Adrenal gland (tissue), 12 donors: ENCODE results near the gene RGS12. TPM values are rescaled to one million over a fixed set of nuclear protein-coding genes. Genes with fewer than 3 reads are reported as not detected.

Experiments
- DNase-seq, 7 donors: peaks; one replicate each; pipeline ENCODE4 v3.0.0-alpha.2; 2019 to 2020
- H3K27ac ChIP-seq, 5 donors: fragments of 200-600 bp; sonication (generic) in 4 of 5; 1 replicate in 3 of 5; 2 replicates in 2 of 5; pipeline versions ENCODE4 v1.5.1 to v1.8.0; 2016 to 2020; ENCODE audit warnings: mild to moderate bottlenecking in 1 of 5
- H3K27me3 ChIP-seq: fragments of 200-600 bp; 2 replicates; pipeline ENCODE4 v1.8.0; 2021
- H3K36me3 ChIP-seq, 2 donors: fragments of 200-600 bp; replicated peaks in 1 of 2; 1 replicate in 1 of 2; 2 replicates in 1 of 2; pipeline versions ENCODE4 v1.5.1 to v1.8.0; 2018 to 2022
- H3K4me1 ChIP-seq, 2 donors: fragments of 200-600 bp; replicated peaks in 1 of 2; 1 replicate in 1 of 2; 2 replicates in 1 of 2; pipeline versions ENCODE4 v1.5.1 to v1.8.0; 2018 to 2021
- H3K4me3 ChIP-seq, 4 donors: fragments of 200-600 bp; sonication (generic) in 3 of 4; one replicate each; pipeline ENCODE4 v1.5.1; 2016 to 2018
- H3K9me3 ChIP-seq, 3 donors: fragments of 200-600 bp; sonication (generic) in 1 of 3; replicated peaks in 1 of 3; 1 replicate in 2 of 3; 2 replicates in 1 of 3; pipeline versions ENCODE4 v1.5.1 to v1.8.0; 2016 to 2021
- POLR2A ChIP-seq, 2 donors: fragments of 450-650 bp; IDR thresholded peaks; one replicate each; pipeline ENCODE4 v1.6.1; 2017; ENCODE audit warnings: antibody characterized with exemption in 2 of 2, mild to moderate bottlenecking in 2 of 2, moderate library complexity in 1 of 2
- WGBS, 4 donors: extraction: QIAGEN DNeasy Blood & Tissue Kit in 2 of 4; methylation state at CpG; one replicate each; pipeline versions ENCODE4 v1.1.5 to v1.1.7; 2013 to 2017; 5-methylcytosine and 5-hydroxymethylcytosine counted together
- intact Hi-C, 2 donors: fragments of 100-400 bp; cut with DNase I; formaldehyde crosslinking; loops; one replicate each; pipeline versions ENCODE4 v1.14.1 to v1.15.0; 2022 to 2023
- polyA plus RNA-seq, 3 donors: library from polyadenylated mRNA; stranded (reverse); fragments of 200-250 nt in 2 of 3; fragments of 350-450 nt in 1 of 3; fragmentation: Illumina TruSeq in 1 of 3; extraction: RNeasy Lipid Tissue Mini Kit (QIAGEN cat#74804) in 1 of 3; gene quantifications; one replicate each; pipeline ENCODE4 v1.2.3, GENCODE V29; 2013 to 2014
- total RNA-seq, 9 donors: library from RNA; depleted of rRNA in 4 of 9; stranded (reverse); fragments of >200 nt in 4 of 9; fragments of 120-200 nt in 1 of 9; fragmentation: NEBNext Ultra II Directional in 1 of 9; extraction: Animal tissue kit (Norgen Biotek cat#: 25700) in 1 of 9; gene quantifications; one replicate each; pipeline versions ENCODE4 v1.1.0 to v1.2.4, GENCODE V29; 2013 to 2023
- TF ChIP-seq, protein P1 (sequence below), 6 experiments: fragments of 450-650 bp in 4 of 6; fragments of 200-600 bp in 2 of 6; sonication (generic) in 1 of 6; IDR thresholded peaks; 1 replicate in 5 of 6; 2 replicates in 1 of 6; pipeline versions ENCODE4 v1.5.1 to v1.8.0; 2016 to 2021; ENCODE audit warnings: antibody characterized with exemption in 6 of 6, mild to moderate bottlenecking in 2 of 6, moderate library complexity in 1 of 6
- donor health status: healthy with polysubstance abuse.
- donor health status: Bipolar disorder and iron deficiency.
- donor health status: DM: yes; HTN: yes; CAD: no.
- donor health status: DM: no; HTN: no; CAD: no.
- donor health status: DM: no; HTN: no; CAD: no.
- donor health status: DM: yes; HTN: yes; CAD: no.

Gene RGS12
- total and polyA plus RNA-seq, 12 donors = 8.2 to 73.9 (median 21.9) TPM

GRCh38 chr4:3287972-3288570, 4.8 kb upstream of the RGS12 start:
- H3K9me3 ChIP-seq = no peaks in the 10 kb centered on the region
- H3K27ac ChIP-seq = no peak overlapping the region
- H3K27me3 ChIP-seq = no peaks in the 10 kb centered on the region
- intact Hi-C loops = no loop called here
- H3K4me3 ChIP-seq = no peak overlapping the region
- no peak for TF ChIP-seq POLR2A (IDR thresholded peaks at IDR 0.05)
- TF ChIP-seq, protein P1, sequence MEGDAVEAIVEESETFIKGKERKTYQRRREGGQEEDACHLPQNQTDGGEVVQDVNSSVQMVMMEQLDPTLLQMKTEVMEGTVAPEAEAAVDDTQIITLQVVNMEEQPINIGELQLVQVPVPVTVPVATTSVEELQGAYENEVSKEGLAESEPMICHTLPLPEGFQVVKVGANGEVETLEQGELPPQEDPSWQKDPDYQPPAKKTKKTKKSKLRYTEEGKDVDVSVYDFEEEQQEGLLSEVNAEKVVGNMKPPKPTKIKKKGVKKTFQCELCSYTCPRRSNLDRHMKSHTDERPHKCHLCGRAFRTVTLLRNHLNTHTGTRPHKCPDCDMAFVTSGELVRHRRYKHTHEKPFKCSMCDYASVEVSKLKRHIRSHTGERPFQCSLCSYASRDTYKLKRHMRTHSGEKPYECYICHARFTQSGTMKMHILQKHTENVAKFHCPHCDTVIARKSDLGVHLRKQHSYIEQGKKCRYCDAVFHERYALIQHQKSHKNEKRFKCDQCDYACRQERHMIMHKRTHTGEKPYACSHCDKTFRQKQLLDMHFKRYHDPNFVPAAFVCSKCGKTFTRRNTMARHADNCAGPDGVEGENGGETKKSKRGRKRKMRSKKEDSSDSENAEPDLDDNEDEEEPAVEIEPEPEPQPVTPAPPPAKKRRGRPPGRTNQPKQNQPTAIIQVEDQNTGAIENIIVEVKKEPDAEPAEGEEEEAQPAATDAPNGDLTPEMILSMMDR (IDR thresholded peaks at IDR 0.05) = no peak
- H3K4me1 ChIP-seq = peaks cover 4 to 8% of the 10 kb centered on the region in 2 donors
- H3K36me3 ChIP-seq = no peaks in the 10 kb centered on the region
- WGBS, 4 donors = 78 to 82% (median 80%) methylated on average over 14 to 24 of the region's 24 CpGs
- DNase-seq = peak in 2 of 7 donors; percentile 20 to 51

DNA sequence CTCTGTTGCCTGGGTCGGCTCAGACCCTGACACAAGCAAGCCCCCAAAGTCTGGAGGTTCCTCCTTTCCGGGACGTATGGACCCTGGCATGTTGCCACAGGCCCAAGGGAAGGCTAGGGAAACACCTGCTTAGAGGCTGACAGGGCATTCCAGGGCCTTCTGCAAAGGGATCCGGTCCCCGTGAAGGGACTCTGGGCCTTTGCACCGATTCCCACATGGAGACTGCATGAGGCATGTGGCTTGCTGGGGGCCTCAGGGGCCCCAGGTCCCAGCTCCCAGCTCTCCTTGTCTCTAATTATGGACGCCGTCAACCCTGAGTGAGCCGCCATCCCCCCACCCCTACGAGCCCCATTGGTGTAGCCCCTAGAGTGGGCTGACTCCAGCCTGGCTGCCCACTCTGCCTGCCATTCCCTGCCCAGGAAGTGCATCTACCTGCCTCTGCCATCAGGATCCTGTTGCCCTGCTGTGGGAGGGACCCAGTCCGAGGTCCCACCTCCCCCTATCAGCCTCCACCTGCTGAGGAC, 4.2 kb upstream of the RGS12 start:
- WGBS, 4 donors = 69 to 76% (median 73%) methylated on average over 4 to 11 of the region's 11 CpGs
- Histone ChIP-seq H3K9me3 (no peaks in the 10 kb centered on the region), H3K27me3 (no peaks in the 10 kb centered on the region), H3K36me3 (no peaks in the 10 kb centered on the region), H3K4me1 (peaks cover 4 to 10% of the 10 kb centered on the region in 2 donors), H3K27ac (no peak overlapping the region), H3K4me3 (no peak overlapping the region)
- TF ChIP-seq, protein P1 (IDR thresholded peaks at IDR 0.05) = no peak
- TF ChIP-seq POLR2A (IDR thresholded peaks at IDR 0.05) = no peak
- peak in 2 of 7 donors; percentile 25 to 49 for DNase-seq
- intact Hi-C loops = no loop called here

- intact Hi-C loops = no loop called here
- DNase-seq = peak in 2 of 7 donors; percentile 26 to 46
- Histone ChIP-seq H3K9me3 (no peaks in the 10 kb centered on the region), H3K4me1 (peaks cover 4 to 19% of the 10 kb centered on the region in 2 donors), H3K36me3 (no peaks in the 10 kb centered on the region), H3K27me3 (no peaks in the 10 kb centered on the region), H3K4me3 (no peak overlapping the region), H3K27ac (no peak overlapping the region)
- TF ChIP-seq, protein P1 (IDR thresholded peaks at IDR 0.05) = no peak
- no peak for TF ChIP-seq POLR2A (IDR thresholded peaks at IDR 0.05)
- WGBS, 4 donors = 94 to 98% (median 95%) methylated on average over 6 to 11 of the region's 11 CpGs
Observed at GRCh38 chr4:3290476-3290875, 2.3 kb upstream of the RGS12 start.

DNA sequence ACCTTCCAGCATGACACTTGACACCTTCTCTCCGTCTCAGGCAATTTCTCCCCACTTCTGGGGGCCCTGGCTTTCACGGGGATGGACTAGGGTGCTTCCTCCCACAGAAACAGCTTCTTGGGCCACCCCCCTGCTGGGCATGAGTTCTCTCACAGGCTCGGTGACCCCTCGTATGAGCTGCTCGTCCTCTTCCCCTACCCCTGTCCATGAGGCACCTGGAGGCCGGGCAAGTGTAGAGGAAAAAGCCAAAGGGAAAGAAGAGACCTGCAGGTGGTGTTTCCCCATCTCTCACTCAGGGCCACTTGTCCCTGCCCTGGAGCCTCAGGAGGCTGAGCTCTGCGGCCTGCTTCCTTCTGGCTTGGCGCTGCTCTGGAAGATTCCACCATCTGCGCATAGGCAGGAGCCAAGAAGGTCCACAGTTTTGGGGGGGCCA, 1.9 kb upstream of the RGS12 start:
- peak in 2 of 7 donors; percentile 16 to 52 for DNase-seq
- H3K36me3 ChIP-seq = no peaks in the 10 kb centered on the region
- H3K4me1 ChIP-seq = peaks cover 4 to 19% of the 10 kb centered on the region in 2 donors
- no peaks in the 10 kb centered on the region for H3K9me3 ChIP-seq
- TF ChIP-seq, protein P1 (IDR thresholded peaks at IDR 0.05) = no peak
- no peak for TF ChIP-seq POLR2A (IDR thresholded peaks at IDR 0.05)
- 90 to 94% (median 92%) methylated on average over 9 of the region's 9 CpGs for WGBS, 4 donors
- peak overlapping the region in 1 of 5 donors; percentile 96 for H3K27ac ChIP-seq
- intact Hi-C loops = no loop called here
- no peak overlapping the region for H3K4me3 ChIP-seq
- no peaks in the 10 kb centered on the region for H3K27me3 ChIP-seq
